ENCODE data around the gene ZNF474. TPM values are rescaled to one million over a fixed set of nuclear protein-coding genes. Genes with fewer than 3 reads are reported as not detected.

ZNF474 gene
- total RNA-seq, 2 donors from 2014 or later = 0.20 TPM; not detected in 1

- TF ChIP-seq CTCF (IDR thresholded peaks at IDR 0.05) = no peak
Measured at GRCh38 chr5:122199146-122199545, 69.8 kb downstream of the ZNF474 start.

GRCh38 chr5:122200450-122200849 lies 71.1 kb downstream of the ZNF474 start:
- no peak for TF ChIP-seq CTCF (IDR thresholded peaks at IDR 0.05)
- Histone ChIP-seq H3K27ac (no peak overlapping the region), H3K36me3 (no peaks in the 10 kb centered on the region), H3K4me3 (no peak overlapping the region), H3K27me3 (no peaks in the 10 kb centered on the region), H3K4me1 (no peaks in the 10 kb centered on the region), H3K9ac (ENCODE audit: low read depth in 2 of 2, low read length in 2 of 2) (no peak overlapping the region), H3K9me3 (no peaks in the 10 kb centered on the region)
- intact Hi-C loops (cut with DNase I) = no loop called here
- DNase-seq = no peak

More at GRCh38 chr5:122199146-122199545, 69.8 kb downstream of the ZNF474 start:
- no peak overlapping the region for H3K4me3 ChIP-seq
- no peaks in the 10 kb centered on the region for H3K9me3 ChIP-seq
- no peak overlapping the region for H3K27ac ChIP-seq
- no peaks in the 10 kb centered on the region for H3K4me1 ChIP-seq
- H3K36me3 ChIP-seq = no peaks in the 10 kb centered on the region
- no peak for DNase-seq
- intact Hi-C loops (cut with DNase I) = no loop called here
- H3K9ac ChIP-seq (ENCODE audit: low read depth in 2 of 2, low read length in 2 of 2) = no peak overlapping the region
- no peaks in the 10 kb centered on the region for H3K27me3 ChIP-seq

- Histone ChIP-seq H3K4me3 (no peak overlapping the region), H3K36me3 (no peaks in the 10 kb centered on the region), H3K27me3 (no peaks in the 10 kb centered on the region), H3K4me1 (no peaks in the 10 kb centered on the region), H3K9me3 (no peaks in the 10 kb centered on the region), H3K9ac (ENCODE audit: low read depth in 2 of 2, low read length in 2 of 2) (no peak overlapping the region), H3K27ac (no peak overlapping the region)
- DNase-seq = no peak
- intact Hi-C loops (cut with DNase I) = no loop called here
- no peak for TF ChIP-seq CTCF (IDR thresholded peaks at IDR 0.05)
Measured at GRCh38 chr5:122200865-122201264, 71.5 kb downstream of the ZNF474 start.

GRCh38 chr5:122201365-122201764 lies 72.0 kb downstream of the ZNF474 start:
- no peak overlapping the region for H3K27ac ChIP-seq
- TF ChIP-seq CTCF (IDR thresholded peaks at IDR 0.05) = no peak
- H3K36me3 ChIP-seq = no peaks in the 10 kb centered on the region
- no peak for DNase-seq
- no peak overlapping the region for H3K4me3 ChIP-seq
- intact Hi-C loops (cut with DNase I) = no loop called here
- no peaks in the 10 kb centered on the region for H3K4me1 ChIP-seq
- H3K9ac ChIP-seq (ENCODE audit: low read depth in 2 of 2, low read length in 2 of 2) = no peak overlapping the region
- H3K27me3 ChIP-seq = no peaks in the 10 kb centered on the region
- no peaks in the 10 kb centered on the region for H3K9me3 ChIP-seq

- intact Hi-C loops (cut with DNase I) = no loop called here
- Histone ChIP-seq H3K4me1 (no peaks in the 10 kb centered on the region), H3K27ac (no peak overlapping the region), H3K9me3 (no peaks in the 10 kb centered on the region), H3K27me3 (no peaks in the 10 kb centered on the region), H3K4me3 (no peak overlapping the region), H3K9ac (ENCODE audit: low read depth in 2 of 2, low read length in 2 of 2) (no peak overlapping the region), H3K36me3 (no peaks in the 10 kb centered on the region)
- DNase-seq = no peak
- TF ChIP-seq CTCF (IDR thresholded peaks at IDR 0.05) = no peak
Measured at GRCh38 chr5:122202952-122203351, 73.6 kb downstream of the ZNF474 start.

Other genes starting within 250 kb of the ZNF474 start
- 10 to 100 TPM in 1 of 2 donors, 1 to 10 TPM in 1; 7.0 to 11.1 TPM for gene SRFBP1, start 167.6 kb upstream of the ZNF474 start, total RNA-seq
- gene LOX, start 51.3 kb upstream of the ZNF474 start, total RNA-seq = 1 to 10 TPM; 2.0 to 6.2 TPM
- 1 to 10 TPM in 1 of 2 donors, under 1 TPM in 1; 0.84 to 1.3 TPM for gene SNCAIP, start 182.7 kb downstream of the ZNF474 start, total RNA-seq

Data from colonic mucosa (tissue), 4 donors.